T-cell (primary cell): ENCODE data around the gene MCCC1. TPM values are rescaled to one million over a fixed set of nuclear protein-coding genes. Genes with fewer than 3 reads are reported as not detected.

Experiments used
- ATAC-seq, 4 experiments: fragments of 200-7000 bp in 3 of 4; fragments of 150-1000 bp in 1 of 4; cut with Tn5 transposase; replicated peaks in 1 of 4; 1 replicate in 3 of 4; 2 replicates in 1 of 4; pipeline ENCODE4 v1.10.0; 2021; ENCODE audit warnings: moderate library complexity in 3 of 4, mild to moderate bottlenecking in 2 of 4, moderate number of reproducible peaks in 1 of 4
- CTCF ChIA-PET, 2 donors: fragments of 300-600 bp; sonication (Branson Sonifier 250); formaldehyde crosslinking; loops; one replicate each; lab custom pipeline; 2022; ENCODE audit warnings: antibody characterized with exemption in 2 of 2; lab: Charles Lee
- POLR2A ChIA-PET, 2 donors: fragments of 300-600 bp; sonication (Branson Sonifier 250); formaldehyde crosslinking; loops; one replicate each; lab custom pipeline; 2022; ENCODE audit warnings: antibody characterized with exemption in 2 of 2; lab: Charles Lee
- DNase-seq, 35 experiments: peaks; one replicate each; pipeline versions ENCODE4 v3.0.0 to v3.0.0-alpha.2; 2013 to 2023
- H3K27ac ChIP-seq: one replicate; pipeline ENCODE4 v1.5.1; 2013; ENCODE audit warnings: low read length
- H3K27me3 ChIP-seq, 2 experiments: replicated peaks in 1 of 2; 1 replicate in 1 of 2; 2 replicates in 1 of 2; pipeline versions ENCODE4 v1.6.1 to v1.7.0; 2013; ENCODE audit warnings: low read length in 1 of 2, mixed read lengths in 1 of 2; ENCODE audit not compliant: control insufficient read depth in 2 of 2, insufficient read depth in 2 of 2; ENCODE audit errors: extremely low read depth in 1 of 2
- H3K36me3 ChIP-seq, 2 donors: 1 replicate in 1 of 2; 2 replicates in 1 of 2; pipeline versions ENCODE4 v1.6.1 to v1.7.0; 2013; ENCODE audit warnings: low read length in 1 of 2; ENCODE audit not compliant: control insufficient read depth in 2 of 2, insufficient read depth in 1 of 2; ENCODE audit errors: extremely low read depth in 1 of 2
- H3K4me1 ChIP-seq, 2 experiments: 1 replicate in 1 of 2; 2 replicates in 1 of 2; pipeline versions ENCODE4 v1.6.1 to v1.7.0; 2013; ENCODE audit warnings: low read length in 2 of 2, mixed read lengths in 1 of 2; ENCODE audit not compliant: insufficient read depth in 2 of 2, control insufficient read depth in 1 of 2; ENCODE audit errors: extremely low read depth in 1 of 2
- H3K4me3 ChIP-seq, 2 donors: 1 replicate in 1 of 2; 2 replicates in 1 of 2; pipeline versions ENCODE4 v1.5.1 to v1.7.0; 2013; ENCODE audit warnings: mild to moderate bottlenecking in 2 of 2, low read length in 1 of 2, moderate library complexity in 1 of 2; ENCODE audit not compliant: control insufficient read depth in 1 of 2; ENCODE audit errors: extremely low read depth in 1 of 2
- H3K9me3 ChIP-seq: 2 replicates; pipeline ENCODE4 v1.7.0; 2013
- H3K27ac Mint-ChIP-seq, 2 donors: one replicate each; pipeline ENCODE4 v1.8.0; 2020 to 2021; ENCODE audit warnings: mild to moderate bottlenecking in 2 of 2, mixed read lengths in 2 of 2
- H3K27me3 Mint-ChIP-seq, 2 donors: one replicate each; pipeline ENCODE4 v1.8.0; 2021 to 2022; ENCODE audit warnings: mixed read lengths in 2 of 2
- H3K36me3 Mint-ChIP-seq: one replicate; pipeline ENCODE4 v1.8.0; 2021; ENCODE audit warnings: mixed read lengths
- H3K4me1 Mint-ChIP-seq, 3 donors: one replicate each; pipeline ENCODE4 v1.8.0; 2020 to 2022; ENCODE audit warnings: mixed read lengths in 3 of 3, mild to moderate bottlenecking in 1 of 3
- H3K4me3 Mint-ChIP-seq, 3 donors: one replicate each; pipeline ENCODE4 v1.8.0; 2020 to 2022; ENCODE audit warnings: mild to moderate bottlenecking in 3 of 3, mixed read lengths in 3 of 3, moderate library complexity in 3 of 3
- H3K9me3 Mint-ChIP-seq, 3 donors: one replicate each; pipeline ENCODE4 v1.8.0; 2020 to 2022; ENCODE audit warnings: mixed read lengths in 3 of 3
- WGBS: methylation state at CpG from one replicate; pipeline ENCODE4 v1.1.5; 2013; ENCODE audit warnings: missing lambda C conversion rate; ENCODE audit not compliant: insufficient coverage; 5-methylcytosine and 5-hydroxymethylcytosine counted together
- total RNA-seq, 35 experiments: library from RNA in 6 of 35; stranded (reverse) in 6 of 35; fragments of 120-200 nt in 1 of 35; gene quantifications; one replicate each; pipeline versions ENCODE4 v1.2.1 to v1.2.4 and lab custom pipeline; 2013 to 2026

The MCCC1 gene
- total RNA-seq, 5 donors from 2014 or later (not counting 1 experiment from before 2014, with no cell fraction given), result 18.1 to 33.1 (median 26.0) TPM

DNA sequence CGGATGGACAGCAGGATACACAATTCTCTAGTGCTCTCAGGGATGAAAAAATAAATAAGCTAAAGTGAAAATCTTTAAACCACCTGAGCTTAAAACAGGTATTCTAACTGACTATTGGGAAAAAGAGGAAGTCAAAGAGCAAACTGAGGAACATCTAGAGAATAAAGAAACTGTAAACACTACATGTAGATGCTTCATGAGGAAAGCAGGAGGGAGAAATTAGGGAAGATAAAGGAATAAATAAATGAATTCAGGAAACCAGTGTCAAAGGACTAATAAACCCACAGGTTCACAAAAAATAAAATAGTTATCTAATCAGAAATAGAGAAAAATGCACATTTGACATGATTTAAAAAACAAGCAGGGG, 525 bp upstream of the MCCC1 start:
- POLR2A ChIA-PET, result interaction anchor here in 1 of 2 donors (0.6 kb wide), 1 partner anchor 179 kb away, joined by 3 read pairs; no protein-coding TSS in a partner anchor
- WGBS, result no CpG with 5 or more reads among the region's 1 CpG
- H3K9me3 Mint-ChIP-seq, result no peaks in the 10 kb centered on the region
- CTCF ChIA-PET, result interaction anchor here in 1 of 2 donors (0.6 to 1.3 kb wide), 3 partner anchors 14 to 280 kb away, joined by 3 to 4 read pairs (median 3); no protein-coding TSS in a partner anchor
- Histone ChIP-seq H3K9me3 (no peaks in the 10 kb centered on the region), H3K36me3 (peaks cover 0 to 9% of the 10 kb centered on the region in 2 donors), H3K27me3 (no peaks in the 10 kb centered on the region), H3K27ac (peak overlapping the region; percentile 88), H3K4me3 (peak overlapping the region in 1 of 2 donors; percentile 96), H3K4me1 (peaks cover 4 to 18% of the 10 kb centered on the region in 2 experiments)
- H3K4me3 Mint-ChIP-seq, result peak overlapping the region; percentile 88 to 96 (median 95)
- H3K4me1 Mint-ChIP-seq, result peaks cover 35 to 38% (median 37%) of the 10 kb centered on the region in 3 donors
- ATAC-seq (no peak), DNase-seq (no peak)
- H3K27me3 Mint-ChIP-seq, result no peaks in the 10 kb centered on the region
- peak overlapping the region; percentile 97 to 98 for H3K27ac Mint-ChIP-seq
- peaks cover 4% of the 10 kb centered on the region for H3K36me3 Mint-ChIP-seq

DNA sequence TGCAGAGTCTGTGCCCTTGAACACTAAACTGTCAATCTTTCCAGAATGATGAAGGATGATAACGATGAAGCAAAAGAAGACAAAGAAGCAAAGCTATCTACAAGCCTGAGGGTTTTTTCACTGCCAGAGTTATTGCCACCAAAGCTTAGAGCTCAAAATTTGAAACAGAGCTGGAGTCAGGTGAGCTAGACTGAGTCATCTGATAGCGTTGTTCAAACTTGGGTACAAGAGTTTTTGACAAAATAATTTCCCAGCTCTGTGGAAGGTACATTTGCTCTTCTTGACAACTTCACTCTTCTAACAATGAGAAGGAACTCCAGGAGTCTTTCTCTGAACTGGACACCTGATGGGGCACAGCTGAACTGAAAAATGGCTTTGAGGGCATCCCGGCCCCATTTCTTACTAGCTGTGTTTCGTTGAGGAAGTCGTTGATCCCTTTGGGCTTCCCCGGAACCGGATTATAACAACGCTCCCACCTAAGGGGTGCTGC, 715 bp downstream of the MCCC1 start:
- DNase-seq (peak in 2 of 35 experiments; percentile 1 to 8), ATAC-seq (no peak)
- H3K36me3 ChIP-seq, result peaks cover 0 to 12% of the 10 kb centered on the region in 2 donors
- ChIA-PET CTCF (interaction anchor here (0.6 to 1.3 kb wide), 3 partner anchors 12 to 667 kb away, joined by 3 to 4 read pairs (median 3); no protein-coding TSS in a partner anchor), POLR2A (interaction anchor here in 1 of 2 donors (0.5 kb wide), 1 partner anchor 52 kb away, joined by 7 read pairs; no protein-coding TSS in a partner anchor)
- H3K27ac Mint-ChIP-seq, result peak overlapping the region; percentile 97 to 98
- H3K4me1 ChIP-seq, result peaks cover 4 to 18% of the 10 kb centered on the region in 2 experiments
- H3K9me3 ChIP-seq, result no peaks in the 10 kb centered on the region
- no peaks in the 10 kb centered on the region for H3K9me3 Mint-ChIP-seq
- H3K27ac ChIP-seq, result peak overlapping the region; percentile 88
- peaks cover 38 to 43% (median 40%) of the 10 kb centered on the region in 3 donors for H3K4me1 Mint-ChIP-seq
- WGBS, result 22% methylated on average over 1 of the region's 8 CpGs
- H3K4me3 Mint-ChIP-seq, result peak overlapping the region; percentile 88 to 96 (median 95)
- no peaks in the 10 kb centered on the region for H3K27me3 Mint-ChIP-seq
- H3K4me3 ChIP-seq, result peak overlapping the region; percentile 88 to 96
- H3K27me3 ChIP-seq, result no peaks in the 10 kb centered on the region
- H3K36me3 Mint-ChIP-seq, result peaks cover 5% of the 10 kb centered on the region

DNA sequence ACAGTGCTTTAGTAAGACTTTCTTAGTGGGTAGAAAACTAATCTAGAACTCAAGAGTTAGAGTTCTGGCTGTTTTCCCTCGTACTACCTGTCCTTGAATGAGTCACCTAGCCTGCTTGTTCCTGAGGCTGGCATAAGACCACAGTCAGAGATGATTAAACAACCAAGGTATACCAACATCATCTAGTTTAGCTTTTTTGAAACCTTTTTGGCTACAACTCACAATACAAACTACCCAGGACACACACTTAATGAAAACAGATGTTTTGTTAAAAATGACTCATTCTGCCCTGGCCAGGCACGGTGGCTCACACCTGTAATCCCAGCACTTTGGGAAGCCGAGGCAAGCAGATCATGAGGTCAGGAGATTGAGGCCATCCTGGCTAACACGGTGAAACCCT, 4.6 kb downstream of the MCCC1 start:
- Mint-ChIP-seq H3K4me1 (peaks cover 35 to 44% (median 39%) of the 10 kb centered on the region in 3 donors), H3K27ac (no peak overlapping the region), H3K9me3 (no peaks in the 10 kb centered on the region), H3K36me3 (peaks cover 29% of the 10 kb centered on the region), H3K27me3 (no peaks in the 10 kb centered on the region), H3K4me3 (no peak overlapping the region)
- POLR2A ChIA-PET, result no interaction called here
- 90% methylated on average over 2 of the region's 4 CpGs for WGBS
- Histone ChIP-seq H3K4me3 (no peak overlapping the region), H3K27me3 (no peaks in the 10 kb centered on the region), H3K36me3 (peaks cover 0 to 40% of the 10 kb centered on the region in 2 donors), H3K9me3 (no peaks in the 10 kb centered on the region), H3K4me1 (peaks cover 4 to 17% of the 10 kb centered on the region in 2 experiments), H3K27ac (no peak overlapping the region)
- ATAC-seq, result no peak
- DNase-seq, result no peak
- CTCF ChIA-PET, result interaction anchor here in 1 of 2 donors (0.7 kb wide), 1 partner anchor 288 kb away, joined by 4 read pairs; no protein-coding TSS in a partner anchor

DNA sequence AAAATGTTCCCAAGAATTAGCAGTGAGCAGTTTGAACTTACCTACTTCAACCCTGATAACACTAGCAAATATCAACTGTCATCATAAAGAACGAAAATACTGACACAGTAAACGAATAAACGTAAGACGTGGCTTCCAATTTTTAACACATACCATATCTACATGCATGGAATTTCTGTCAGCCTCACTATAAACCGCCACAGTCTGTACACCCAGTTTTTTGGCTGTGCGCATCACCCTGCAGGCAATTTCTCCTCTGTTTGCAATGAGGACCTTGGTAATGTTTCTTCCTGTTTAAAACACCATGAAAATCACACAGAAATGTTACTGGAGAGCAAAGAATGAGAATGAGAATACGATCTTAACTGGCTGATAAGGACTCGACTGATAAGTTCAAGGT, 7.0 kb downstream of the MCCC1 start:
- Histone ChIP-seq H3K36me3 (peaks cover 0 to 51% of the 10 kb centered on the region in 2 donors), H3K27ac (no peak overlapping the region), H3K9me3 (no peaks in the 10 kb centered on the region), H3K4me1 (peaks cover 0 to under 1% of the 10 kb centered on the region in 2 experiments), H3K27me3 (no peaks in the 10 kb centered on the region), H3K4me3 (no peak overlapping the region)
- ChIA-PET CTCF (interaction anchor here in 1 of 2 donors (0.8 kb wide), 1 partner anchor 10 kb away, joined by 5 read pairs; no protein-coding TSS in a partner anchor), POLR2A (no interaction called here)
- WGBS, result 98% methylated on average over 4 of the region's 8 CpGs
- Mint-ChIP-seq H3K4me1 (peaks cover 22 to 25% (median 23%) of the 10 kb centered on the region in 3 donors), H3K27ac (no peak overlapping the region), H3K27me3 (no peaks in the 10 kb centered on the region), H3K4me3 (no peak overlapping the region), H3K9me3 (no peaks in the 10 kb centered on the region), H3K36me3 (peaks cover 47% of the 10 kb centered on the region)
- ATAC-seq, result no peak
- DNase-seq, result no peak

DNA sequence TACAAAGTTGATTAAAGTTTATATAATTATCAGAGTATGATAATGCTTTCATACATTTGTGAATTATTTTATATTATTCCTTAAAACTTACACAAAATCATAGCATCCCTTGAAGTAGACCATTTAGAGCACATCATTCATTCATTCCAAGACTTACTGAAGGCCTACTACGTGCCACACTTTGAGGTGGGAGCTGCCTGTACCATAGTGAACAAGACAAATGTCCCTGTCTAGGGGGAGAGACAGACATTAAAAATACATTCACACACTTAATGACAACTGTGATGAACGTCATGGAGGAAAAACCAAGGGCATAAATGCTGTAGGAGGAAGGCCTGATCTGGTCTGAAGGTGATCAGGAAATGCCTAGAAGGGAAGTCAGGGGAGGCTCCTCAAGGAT, 12.1 kb downstream of the MCCC1 start:
- Mint-ChIP-seq H3K36me3 (peaks cover 76% of the 10 kb centered on the region), H3K4me1 (peaks cover 1 to 6% (median 4%) of the 10 kb centered on the region in 3 donors), H3K27me3 (no peaks in the 10 kb centered on the region), H3K4me3 (no peak overlapping the region), H3K9me3 (no peaks in the 10 kb centered on the region), H3K27ac (no peak overlapping the region)
- DNase-seq (no peak), ATAC-seq (no peak)
- Histone ChIP-seq H3K4me3 (no peak overlapping the region), H3K4me1 (no peaks in the 10 kb centered on the region), H3K27ac (no peak overlapping the region), H3K27me3 (no peaks in the 10 kb centered on the region), H3K9me3 (no peaks in the 10 kb centered on the region), H3K36me3 (peaks cover 12 to 68% of the 10 kb centered on the region in 2 donors)
- no CpG with 5 or more reads among the region's 2 CpGs for WGBS
- ChIA-PET POLR2A (no interaction called here), CTCF (interaction anchor here in 1 of 2 donors (0.6 to 0.9 kb wide), 2 partner anchors 91 to 177 kb away, joined by 3 read pairs; no protein-coding TSS in a partner anchor)

DNA sequence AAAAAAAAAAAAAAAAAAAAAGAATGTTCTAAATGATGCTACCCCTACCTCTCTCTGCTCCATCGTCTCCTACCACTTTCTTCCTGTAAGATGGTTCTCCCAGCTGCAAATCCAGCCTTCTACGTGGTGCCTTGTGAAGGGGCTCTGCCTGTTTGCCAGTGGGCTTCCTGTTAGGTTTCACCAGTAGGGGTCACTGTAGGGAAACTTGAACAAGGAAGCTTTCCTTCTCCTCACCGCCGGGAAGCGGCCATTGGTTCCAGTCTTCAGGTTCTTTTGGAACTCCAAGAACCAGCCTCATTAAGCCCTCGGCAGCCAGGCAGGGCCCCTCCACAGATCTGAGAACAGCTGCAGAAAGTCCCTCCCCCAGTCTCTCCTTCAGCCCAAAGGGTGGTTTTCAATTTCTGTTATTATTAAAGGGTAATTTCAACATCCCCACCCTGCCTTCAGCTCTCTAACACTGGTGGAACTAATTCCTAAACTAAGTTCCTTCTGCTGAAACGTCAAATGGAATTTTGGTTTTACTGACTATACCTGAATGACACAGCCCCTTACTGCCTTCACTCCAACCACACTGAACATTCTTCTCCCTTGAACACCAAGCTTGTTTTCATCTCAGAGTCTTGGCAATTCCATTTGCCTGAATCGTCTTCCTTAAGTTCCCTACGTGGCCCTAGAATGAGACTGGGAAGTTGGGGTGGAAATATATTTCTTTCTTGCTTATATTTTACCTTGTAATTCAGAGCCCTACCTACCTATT, 13.5 kb downstream of the MCCC1 start:
- CTCF ChIA-PET, result interaction anchor here (0.7 to 1.1 kb wide), 4 partner anchors 11 to 738 kb away, joined by 3 to 4 read pairs (median 3); partner anchors contain the start of gene MCCC1 (in 1 of the 2)
- POLR2A ChIA-PET, result no interaction called here
- DNase-seq, result peak in 1 of 35 experiments; percentile 44
- no peaks in the 10 kb centered on the region for H3K27me3 Mint-ChIP-seq
- Histone ChIP-seq H3K4me1 (no peaks in the 10 kb centered on the region), H3K36me3 (peaks cover 14 to 67% of the 10 kb centered on the region in 2 donors), H3K27ac (no peak overlapping the region), H3K4me3 (no peak overlapping the region), H3K9me3 (no peaks in the 10 kb centered on the region), H3K27me3 (no peaks in the 10 kb centered on the region)
- peaks cover 77% of the 10 kb centered on the region for H3K36me3 Mint-ChIP-seq
- H3K4me3 Mint-ChIP-seq, result no peak overlapping the region
- no peaks in the 10 kb centered on the region for H3K9me3 Mint-ChIP-seq
- peaks cover 1 to 6% (median 4%) of the 10 kb centered on the region in 3 donors for H3K4me1 Mint-ChIP-seq
- no peak overlapping the region for H3K27ac Mint-ChIP-seq
- no peak for ATAC-seq
- 100% methylated on average over 3 of the region's 9 CpGs for WGBS
